HuH-7 (cell line): Measurements from ENCODE around the gene KRTAP12-2.

ENCODE experiments used
- DNase-seq: peaks from one replicate; pipeline ENCODE4 v3.0.0; 2011; ENCODE audit warnings: low spot score

Gene KRTAP12-2

DNA sequence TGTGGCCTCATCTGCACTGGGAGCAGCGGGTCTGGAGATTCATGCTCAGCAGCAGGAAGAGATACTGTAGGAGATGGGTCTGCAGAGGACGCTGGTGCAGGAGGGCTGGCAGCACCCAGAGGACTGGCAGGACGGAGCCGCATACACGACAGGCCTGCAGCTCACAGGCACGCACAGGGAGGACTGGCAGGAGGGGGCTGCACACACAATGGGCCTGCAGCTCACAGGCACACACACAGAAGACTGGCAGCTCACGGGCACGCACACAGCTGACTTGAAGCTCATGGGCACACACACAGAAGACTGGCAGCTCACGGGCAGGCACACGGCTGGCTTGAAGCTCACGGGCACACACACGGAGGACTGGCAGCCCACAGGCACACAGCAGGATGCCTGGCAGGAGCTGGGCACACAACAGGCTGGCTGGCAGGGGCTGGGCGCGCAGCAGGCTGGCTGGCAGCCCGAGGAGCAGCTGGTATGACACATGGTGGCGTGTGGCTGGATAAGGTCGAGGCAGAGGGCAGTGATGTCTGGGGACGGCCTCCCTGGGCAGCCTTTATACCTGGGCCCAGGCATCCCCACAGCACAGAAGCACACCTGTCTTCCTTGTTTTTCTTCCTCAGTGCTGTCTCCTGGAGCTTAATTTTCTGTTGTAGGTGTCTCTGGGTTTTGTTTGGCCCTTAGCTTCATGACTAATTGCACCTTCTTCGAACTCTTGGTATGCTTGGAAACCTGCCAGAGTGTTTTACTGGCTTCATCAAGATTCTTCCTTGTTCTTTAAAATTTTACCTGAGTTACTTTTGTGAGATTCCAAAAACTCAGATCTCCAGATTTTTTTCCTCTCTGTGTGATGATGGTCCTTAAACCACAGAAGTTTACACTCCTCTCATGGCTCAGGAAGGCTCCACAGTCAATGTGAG, at the start of gene KRTAP12-2:
Gene KRTAP12-2, minus strand, starts transcription at position 527 of the 920 bp plus-strand sequence. Its CDS starts 41 bp downstream, at position 486.
- DNase-seq = no peak

- DNase-seq = no peak
Measured at GRCh38 chr21:44714905-44715304, 48.2 kb upstream of the KRTAP12-2 start.

DNA sequence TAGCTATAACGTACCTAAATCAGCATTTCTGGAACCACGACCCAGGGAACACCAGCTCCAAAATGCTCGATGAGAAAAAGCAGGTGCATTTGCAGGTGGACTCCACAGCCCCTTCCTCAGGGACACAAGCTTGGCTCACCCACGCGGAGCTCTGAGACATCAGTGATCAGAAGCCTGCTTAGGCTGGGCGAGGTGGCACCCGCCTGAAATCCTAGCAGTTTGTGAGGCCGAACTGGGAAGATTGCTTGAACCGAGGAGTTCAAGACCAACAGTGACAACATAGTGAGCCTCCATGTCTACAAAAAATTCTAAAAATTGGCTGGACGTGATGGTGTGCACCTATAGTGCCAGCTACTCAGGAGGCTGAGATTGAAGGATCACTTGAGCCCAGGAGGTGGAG, 47.1 kb upstream of the KRTAP12-2 start:
- no peak for DNase-seq

DNA sequence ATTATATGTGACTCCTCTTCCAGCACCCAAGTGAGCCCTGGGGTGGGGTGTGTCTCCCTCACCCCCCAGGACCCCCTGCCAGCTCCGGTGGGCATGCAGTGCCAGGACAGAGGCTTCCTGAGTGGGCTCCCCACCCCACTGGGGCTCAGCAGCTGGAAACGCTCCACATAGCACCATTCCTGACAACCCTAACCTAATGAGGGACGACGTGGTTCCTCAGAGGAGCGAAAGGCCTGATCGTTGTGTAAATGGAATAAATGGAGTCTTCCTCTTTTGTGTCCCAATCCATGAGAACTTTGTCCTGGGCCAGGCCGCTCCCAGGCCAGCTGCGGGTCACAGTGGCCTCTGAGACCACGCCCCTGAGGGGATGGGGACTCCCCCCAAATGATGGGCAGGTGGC, 46.4 kb upstream of the KRTAP12-2 start:
- DNase-seq = no peak

DNA sequence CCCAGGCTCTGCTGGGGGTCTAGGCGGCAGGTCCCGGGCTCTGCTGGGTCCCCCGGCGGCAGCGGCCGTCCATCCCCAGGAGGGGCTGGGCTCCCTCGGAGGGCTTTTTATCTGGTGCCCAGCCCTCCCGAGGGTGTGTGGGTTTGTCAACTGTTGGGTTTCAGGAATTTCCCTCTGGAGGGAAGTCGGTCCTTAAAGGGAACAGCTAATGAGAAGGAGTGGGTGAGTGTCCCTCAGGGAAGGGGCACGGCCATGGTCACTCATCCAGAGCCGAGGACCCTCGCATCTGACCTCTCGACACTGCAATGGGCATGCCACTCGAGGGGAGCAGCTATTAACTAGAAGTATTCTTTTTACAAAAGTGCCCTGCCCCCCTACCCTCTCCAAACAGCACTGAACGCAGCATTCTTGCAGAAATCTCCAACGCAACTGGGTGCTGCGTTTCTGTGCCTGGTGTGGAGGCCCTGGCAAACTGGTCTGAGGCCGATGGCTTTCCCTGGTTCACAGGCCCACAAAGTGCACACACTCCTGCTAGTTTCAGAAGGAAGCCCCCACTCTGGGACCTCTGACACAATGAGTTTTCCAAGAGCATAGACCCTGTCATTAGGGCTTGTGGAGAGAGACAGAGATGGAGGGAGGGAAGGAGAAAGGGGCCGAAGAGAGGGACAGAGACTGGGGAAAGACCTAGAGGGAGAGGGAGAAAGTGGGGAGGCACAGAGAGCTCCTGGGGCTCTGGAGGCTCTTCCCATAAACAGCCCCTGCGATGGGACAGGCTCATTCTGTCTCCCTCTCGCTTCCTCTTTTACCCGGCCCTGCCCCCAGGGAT, 45.7 kb upstream of the KRTAP12-2 start:
- DNase-seq = no peak

- no peak for DNase-seq
Measured at GRCh38 chr21:44711327-44712202, 44.8 kb upstream of the KRTAP12-2 start, which contains the start of gene TSPEAR. Gene TSPEAR (minus strand): TSS chr21:44711572. CDS start chr21:44711514, 58 bp downstream.

- no peak for DNase-seq
Measured at GRCh38 chr21:44710756-44711326, 44.1 kb upstream of the KRTAP12-2 start.

GRCh38 chr21:44710294-44710665, 43.6 kb upstream of the KRTAP12-2 start:
- no peak for DNase-seq

GRCh38 chr21:44709426-44710293, 42.9 kb upstream of the KRTAP12-2 start:
- DNase-seq = no peak

GRCh38 chr21:44708866-44709425, 42.2 kb upstream of the KRTAP12-2 start:
- no peak for DNase-seq

GRCh38 chr21:44708213-44708865, 41.6 kb upstream of the KRTAP12-2 start:
- DNase-seq = no peak

GRCh38 chr21:44706706-44707581, 40.2 kb upstream of the KRTAP12-2 start:
- no peak for DNase-seq

GRCh38 chr21:44706026-44706705, 39.4 kb upstream of the KRTAP12-2 start:
- no peak for DNase-seq

GRCh38 chr21:44704636-44705001, 37.9 kb upstream of the KRTAP12-2 start:
- DNase-seq = no peak

- DNase-seq = no peak
Measured at GRCh38 chr21:44703731-44704635, 37.3 kb upstream of the KRTAP12-2 start.

GRCh38 chr21:44702973-44703730, 36.4 kb upstream of the KRTAP12-2 start:
- DNase-seq = no peak
